T follicular helper cell (primary cell): ENCODE data around the gene EMP1.

Experiments used
- DNase-seq: peaks from one replicate; pipeline ENCODE4 v3.0.0-alpha.2; 2020; ENCODE audit warnings: low read depth

Gene EMP1

DNA sequence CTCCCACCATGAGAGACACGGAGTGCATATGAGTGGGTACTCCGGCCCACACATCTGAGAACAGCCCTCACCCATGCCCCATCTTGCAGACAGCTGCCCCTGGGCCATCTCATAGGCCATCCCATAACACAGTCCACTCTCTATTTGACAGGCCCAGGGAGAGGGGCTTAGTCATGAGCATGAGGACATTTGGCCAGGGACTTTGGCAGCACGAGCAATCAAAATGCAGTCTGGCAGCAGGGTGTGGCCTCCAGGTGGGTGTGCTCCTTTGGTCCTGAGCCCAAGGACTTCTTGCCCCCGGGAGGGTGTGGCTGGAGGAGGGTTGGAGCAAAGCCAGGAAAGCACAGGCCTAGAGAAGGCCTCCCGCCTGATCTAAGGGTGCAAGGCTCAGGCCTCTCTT is 25.6 kb downstream of the EMP1 start:
- DNase-seq = no peak

DNA sequence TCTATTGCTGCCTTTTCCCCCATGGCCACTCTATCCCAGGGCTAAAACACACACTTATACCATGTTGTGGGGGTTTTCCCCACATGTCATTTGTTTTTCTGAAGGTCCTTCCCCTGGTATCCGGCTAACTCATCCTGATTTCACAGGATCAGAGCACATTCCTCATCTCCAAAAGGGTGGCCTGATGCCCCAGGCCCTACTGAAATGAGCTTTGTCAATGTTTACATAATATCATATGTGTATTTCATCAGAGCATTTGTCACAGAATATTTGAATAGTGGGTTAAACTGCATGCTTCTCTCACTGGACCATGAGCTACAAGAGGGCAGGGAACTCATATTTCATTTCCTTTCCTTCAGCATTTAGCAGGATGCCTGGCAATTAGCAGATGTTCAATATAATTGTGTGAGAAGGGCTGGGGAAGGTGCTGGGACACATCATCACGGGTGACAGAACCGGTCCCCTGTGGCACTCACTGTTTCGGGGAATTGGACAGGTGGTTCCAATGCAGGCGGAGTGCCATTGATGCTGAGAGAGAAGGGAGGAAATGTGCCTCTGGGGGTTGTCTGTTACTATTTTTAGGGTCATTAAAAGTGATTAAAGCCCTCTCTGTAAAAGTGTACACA is 26.8 kb downstream of the EMP1 start:
- DNase-seq = no peak

DNA sequence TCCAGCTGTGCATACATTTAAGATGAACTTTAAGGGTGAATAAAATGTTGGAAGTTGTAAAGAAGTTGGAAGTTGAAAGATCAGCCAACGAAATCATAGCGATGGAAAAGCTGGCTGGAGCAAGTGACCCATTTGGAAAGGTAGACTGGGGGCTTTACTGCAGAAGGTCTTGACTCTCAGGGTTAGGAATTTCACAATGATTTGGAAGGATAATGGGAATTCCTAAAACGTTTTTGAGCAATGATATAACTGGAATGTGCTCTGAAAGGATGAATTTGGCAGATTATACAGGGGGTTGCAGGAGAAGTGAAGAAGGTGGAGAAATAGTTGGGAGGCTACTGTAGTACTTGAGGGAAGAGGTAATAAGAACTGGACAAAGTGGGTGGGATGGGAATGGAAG is 27.4 kb downstream of the EMP1 start:
- DNase-seq = no peak

GRCh38 chr12:13227191-13227590 is 30.7 kb downstream of the EMP1 start:
- no peak for DNase-seq

DNA sequence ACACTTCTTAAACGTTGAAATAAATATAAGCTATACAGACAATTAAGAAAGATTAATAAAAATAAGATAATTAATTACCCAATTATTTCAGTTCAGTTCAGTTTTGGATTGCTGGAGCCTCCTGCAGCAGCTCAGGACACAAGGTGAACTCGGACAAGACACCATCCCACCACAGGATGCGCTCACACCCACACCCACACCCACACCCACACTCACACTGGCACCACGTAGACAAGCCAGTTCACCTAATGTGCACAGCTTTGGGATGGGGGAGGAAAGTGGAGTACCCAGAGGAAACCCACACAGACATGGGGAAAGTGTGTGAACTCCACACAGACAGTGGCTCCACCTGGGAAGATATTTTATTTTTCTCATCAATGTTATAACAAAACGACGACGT is 32.1 kb downstream of the EMP1 start:
- DNase-seq = no peak

GRCh38 chr12:13229504-13229903 is 33.0 kb downstream of the EMP1 start:
- DNase-seq = no peak

DNA sequence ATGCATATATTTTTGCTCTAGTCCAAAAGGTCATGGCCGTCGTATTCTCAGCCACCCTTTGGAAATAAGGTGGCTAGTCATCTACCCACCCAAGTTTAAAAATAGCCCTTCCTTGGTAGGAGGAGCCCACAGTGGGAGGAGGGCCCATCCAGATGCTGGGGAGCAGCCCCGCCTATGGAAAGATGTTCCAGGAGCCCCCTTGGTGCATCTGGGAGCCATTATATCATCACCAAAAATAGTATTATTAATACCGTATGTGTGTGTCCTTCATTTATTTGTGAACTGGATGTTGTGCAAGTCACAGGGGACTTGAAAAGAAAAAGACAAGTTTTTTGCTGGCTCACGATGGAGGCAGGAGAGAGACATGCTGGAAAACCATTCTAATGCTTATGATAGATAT is 34.0 kb downstream of the EMP1 start:
- no peak for DNase-seq

DNA sequence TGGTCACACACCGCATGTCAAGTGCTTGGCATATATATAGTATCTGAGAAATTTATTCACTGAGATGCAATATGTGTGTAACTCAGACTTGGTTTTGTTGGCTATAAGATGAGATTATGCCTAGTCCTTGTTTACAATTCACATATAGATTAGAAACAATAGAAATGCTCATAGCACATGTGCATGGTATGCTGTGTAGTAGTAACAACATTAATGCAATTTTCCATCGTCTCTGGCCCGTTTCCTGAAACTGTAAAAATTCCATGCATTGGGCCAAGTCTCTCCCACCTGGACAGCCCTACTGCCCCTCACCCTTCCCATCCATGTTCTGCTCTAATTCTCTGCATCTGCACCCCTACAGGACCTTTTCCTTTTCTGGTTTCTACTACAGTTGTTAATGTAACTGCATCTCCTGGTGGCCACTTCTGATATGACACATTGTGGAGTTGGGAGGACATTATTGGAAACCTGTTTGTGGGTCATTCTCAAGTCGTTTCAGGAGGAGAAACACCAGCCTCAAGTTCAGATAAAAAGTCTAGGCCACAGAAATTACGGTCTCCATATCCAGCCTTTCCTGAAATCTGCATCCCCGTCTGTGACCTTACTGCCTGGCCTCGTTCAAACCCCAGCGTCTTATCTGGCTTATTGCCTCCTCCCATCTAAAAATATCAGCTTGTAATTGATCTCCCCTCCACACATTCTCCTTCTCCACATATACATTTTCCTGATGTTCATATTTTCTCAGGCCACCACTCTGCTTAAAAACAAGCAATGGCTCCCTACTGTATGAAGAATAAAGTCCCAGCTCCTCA is 37.5 kb downstream of the EMP1 start:
- DNase-seq = peak; percentile 12

DNA sequence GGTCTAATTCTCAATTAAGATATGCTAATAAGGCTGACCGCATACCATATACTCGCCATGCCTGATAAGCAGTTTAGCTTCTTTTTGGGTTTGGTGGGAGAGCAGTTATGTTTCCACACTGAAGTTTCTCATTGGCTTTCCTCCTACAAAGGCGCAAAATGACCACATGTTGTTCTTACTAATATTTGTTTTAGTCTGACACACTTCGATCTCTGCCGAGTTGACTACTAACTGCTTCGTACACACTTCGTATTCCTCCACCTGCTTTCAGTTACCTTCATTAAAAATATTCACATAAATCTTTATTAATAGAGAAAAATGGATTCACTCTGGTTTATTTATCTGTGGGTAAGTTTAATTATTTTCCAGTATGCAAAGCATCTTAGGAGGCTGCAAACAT is 41.7 kb downstream of the EMP1 start:
- DNase-seq = no peak

- DNase-seq = no peak
These were observed 45.4 kb downstream of the EMP1 start for GRCh38 chr12:13241833-13242488.

DNA sequence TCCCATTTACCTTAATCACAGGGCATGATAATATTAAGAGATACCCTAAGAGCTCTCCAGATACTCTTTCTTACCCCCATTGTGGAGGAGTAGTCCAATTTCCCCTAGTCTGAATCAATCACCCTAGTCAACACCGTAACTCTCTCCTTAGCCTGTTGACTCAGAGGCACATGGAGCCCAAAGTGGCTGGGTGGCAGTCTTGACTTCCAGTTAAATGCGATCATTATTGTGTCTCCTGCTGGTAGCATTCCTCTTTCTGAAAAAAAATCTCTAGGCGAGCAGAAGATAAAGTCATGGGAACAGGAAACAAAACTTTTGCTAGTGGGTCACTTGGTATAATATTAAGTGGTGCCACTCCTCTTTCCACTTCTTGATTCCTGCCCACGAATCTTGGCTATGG is 46.4 kb downstream of the EMP1 start:
- no peak for DNase-seq

DNA sequence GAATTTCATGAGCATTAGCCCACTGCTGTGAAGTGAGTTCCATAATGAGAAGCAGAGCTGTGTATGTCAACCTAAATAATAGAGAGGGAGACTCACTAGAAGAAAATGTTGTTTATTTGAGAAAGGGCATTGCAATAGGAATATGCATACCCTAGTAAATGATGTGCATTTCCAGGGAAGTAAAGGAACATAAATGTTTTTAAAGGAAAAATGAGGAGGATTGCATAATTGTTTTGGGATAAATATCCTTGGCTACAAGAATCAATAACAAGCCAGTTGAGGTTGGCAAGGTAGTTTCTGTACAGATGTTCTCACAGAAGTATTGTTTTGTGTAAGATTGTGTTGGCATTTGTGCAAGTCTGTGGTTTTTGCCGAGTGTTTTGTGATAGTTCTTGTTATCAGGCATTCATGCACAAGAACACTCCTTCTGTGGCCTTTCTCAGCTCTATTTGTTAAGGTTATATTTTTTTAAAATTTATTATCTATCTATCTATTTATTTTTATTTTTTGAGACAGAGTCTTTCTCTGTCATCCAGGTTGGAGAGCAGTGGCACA is 47.1 kb downstream of the EMP1 start:
- no peak for DNase-seq

DNA sequence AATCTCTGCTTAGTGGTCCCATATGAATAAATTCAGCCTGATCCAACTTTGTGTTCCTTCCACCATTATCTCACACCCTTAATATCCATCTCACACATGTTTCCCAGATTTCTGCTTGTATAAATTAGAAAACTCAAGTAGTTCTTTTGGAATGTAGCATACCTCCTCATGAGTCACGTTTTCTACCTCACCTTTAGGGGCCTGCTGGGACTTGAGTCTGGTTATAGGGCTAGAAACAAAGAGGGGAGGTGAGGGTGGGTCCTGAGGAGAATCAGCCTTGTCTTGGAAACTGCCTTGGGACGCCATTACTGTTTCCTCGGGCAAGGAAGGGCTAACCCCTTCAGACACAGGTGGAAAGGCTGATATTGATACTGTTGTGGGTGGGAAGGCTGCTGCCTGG is 51.1 kb downstream of the EMP1 start:
- no peak for DNase-seq

GRCh38 chr12:13248964-13249363 is 52.4 kb downstream of the EMP1 start:
- DNase-seq = no peak

GRCh38 chr12:13250416-13250815 is 53.9 kb downstream of the EMP1 start:
- no peak for DNase-seq

- no peak for DNase-seq
These were observed 55.0 kb downstream of the EMP1 start for GRCh38 chr12:13251521-13251920.

GRCh38 chr12:13252024-13252423 is 55.5 kb downstream of the EMP1 start:
- no peak for DNase-seq

- DNase-seq = no peak
These were observed 56.1 kb downstream of the EMP1 start for GRCh38 chr12:13252616-13253015.

GRCh38 chr12:13253966-13254760 is 57.6 kb downstream of the EMP1 start:
- no peak for DNase-seq

- peak; percentile 59 for DNase-seq
These were observed 59.5 kb downstream of the EMP1 start for GRCh38 chr12:13255792-13256691.

DNA sequence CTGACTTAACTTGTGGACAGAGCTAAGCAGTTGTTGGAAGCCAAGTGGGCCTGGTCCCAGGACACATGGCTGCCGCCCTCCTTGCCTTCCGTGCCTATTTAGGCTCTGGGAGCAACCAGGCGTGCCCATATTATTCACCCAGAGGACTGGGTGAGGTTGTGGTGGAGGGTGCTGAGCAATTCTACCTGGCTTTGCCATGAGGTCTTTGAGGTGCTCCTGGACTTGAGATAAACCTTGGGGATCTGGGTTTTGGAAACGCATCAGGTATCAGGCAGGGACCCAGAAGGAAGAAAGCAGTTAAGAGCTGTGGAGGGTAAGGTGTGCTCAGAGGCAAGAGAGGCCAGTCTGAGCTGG is 60.1 kb downstream of the EMP1 start:
- no peak for DNase-seq
